Mesenchymal stem cell (in vitro differentiated cells and primary cell): ENCODE measurements around the gene GALNT18.

Source experiments
- DNase-seq: peaks from one replicate; pipeline ENCODE4 v3.0.0-alpha.2; 2013
- H2AFZ ChIP-seq: one replicate; pipeline ENCODE4 v1.6.1; 2013; ENCODE audit warnings: low read depth, mild to moderate bottlenecking, control low read depth, inconsistent platforms, low read length, moderate library complexity
- H2AK5ac ChIP-seq: 2 replicates; pipeline ENCODE4 v1.6.1; 2013; ENCODE audit warnings: low read length, moderate library complexity, mild to moderate bottlenecking, inconsistent platforms; ENCODE audit not compliant: severe bottlenecking
- H2BK120ac ChIP-seq: one replicate; pipeline ENCODE4 v1.6.1; 2013; ENCODE audit warnings: low read depth, mild to moderate bottlenecking, inconsistent platforms, low read length, moderate library complexity
- H2BK12ac ChIP-seq, 2 experiments: one replicate each; pipeline ENCODE4 v1.6.1; 2013; ENCODE audit warnings: inconsistent platforms in 2 of 2, low read length in 2 of 2, mild to moderate bottlenecking in 2 of 2, moderate library complexity in 2 of 2, control low read depth in 1 of 2
- H2BK15ac ChIP-seq: one replicate; pipeline ENCODE4 v1.6.1; 2013; ENCODE audit warnings: mild to moderate bottlenecking, low read depth, inconsistent platforms; ENCODE audit not compliant: poor library complexity, severe bottlenecking
- H2BK5ac ChIP-seq: 2 replicates; pipeline ENCODE4 v1.6.1; 2013; ENCODE audit warnings: low read depth, mild to moderate bottlenecking, low read length, control low read depth, inconsistent platforms; ENCODE audit not compliant: poor library complexity, severe bottlenecking
- H3K14ac ChIP-seq, 2 experiments: one replicate each; pipeline ENCODE4 v1.6.1; 2013; ENCODE audit warnings: inconsistent platforms in 2 of 2, low read length in 2 of 2, control low read depth in 1 of 2, mild to moderate bottlenecking in 1 of 2, moderate library complexity in 1 of 2
- H3K18ac ChIP-seq, 2 experiments: one replicate each; pipeline ENCODE4 v1.6.1; 2013; ENCODE audit warnings: inconsistent platforms in 2 of 2, low read length in 2 of 2, control low read depth in 1 of 2, low read depth in 1 of 2, mild to moderate bottlenecking in 1 of 2
- H3K23ac ChIP-seq, 2 experiments: one replicate each; pipeline ENCODE4 v1.6.1; 2013; ENCODE audit warnings: inconsistent platforms in 2 of 2, low read length in 2 of 2, mild to moderate bottlenecking in 2 of 2, moderate library complexity in 2 of 2, control low read depth in 1 of 2
- H3K27ac ChIP-seq: 2 replicates; pipeline ENCODE4 v1.5.1; 2013; ENCODE audit warnings: mild to moderate bottlenecking, moderate library complexity, low read length, control low read depth, inconsistent platforms; ENCODE audit not compliant: poor library complexity, severe bottlenecking
- H3K27me3 ChIP-seq, 2 experiments: 2 replicates each; pipeline versions ENCODE4 v1.6.1 to v1.7.0; 2013; ENCODE audit warnings: low read length in 2 of 2, mild to moderate bottlenecking in 2 of 2, moderate library complexity in 2 of 2, control low read depth in 1 of 2, inconsistent platforms in 1 of 2; ENCODE audit not compliant: control insufficient read depth in 1 of 2, insufficient read depth in 1 of 2
- H3K36me3 ChIP-seq, 2 experiments: 2 replicates each; pipeline versions ENCODE4 v1.6.1 to v1.7.0; 2013; ENCODE audit warnings: low read length in 2 of 2, control low read depth in 1 of 2, inconsistent platforms in 1 of 2, low read depth in 1 of 2, mild to moderate bottlenecking in 1 of 2; ENCODE audit not compliant: insufficient read depth in 2 of 2, control insufficient read depth in 1 of 2
- H3K4ac ChIP-seq, 2 experiments: one replicate each; pipeline ENCODE4 v1.6.1; 2013; ENCODE audit warnings: inconsistent platforms in 2 of 2, low read length in 2 of 2, mild to moderate bottlenecking in 2 of 2, moderate library complexity in 2 of 2, control low read depth in 1 of 2, low read depth in 1 of 2
- H3K4me1 ChIP-seq: 2 replicates; pipeline ENCODE4 v1.6.1; 2013; ENCODE audit warnings: low read depth, low read length, control low read depth; ENCODE audit not compliant: control insufficient read depth, insufficient read depth
- H3K4me2 ChIP-seq: 2 replicates; pipeline ENCODE4 v1.6.1; 2013; ENCODE audit warnings: low read length, mild to moderate bottlenecking, inconsistent platforms; ENCODE audit not compliant: poor library complexity, severe bottlenecking
- H3K4me3 ChIP-seq, 2 experiments: 2 replicates each; pipeline versions ENCODE4 v1.5.1 to v1.7.0; 2013; ENCODE audit warnings: low read length in 2 of 2, mild to moderate bottlenecking in 2 of 2, control low read depth in 1 of 2, low read depth in 1 of 2; ENCODE audit not compliant: insufficient read depth in 1 of 2
- H3K79me1 ChIP-seq: replicated peaks from 2 replicates; pipeline ENCODE4 v1.6.1; 2013; ENCODE audit warnings: mild to moderate bottlenecking, control low read depth, low read length, inconsistent platforms; ENCODE audit not compliant: poor library complexity, severe bottlenecking
- H3K9ac ChIP-seq: 2 replicates; pipeline ENCODE4 v1.7.0; 2013; ENCODE audit warnings: mild to moderate bottlenecking, low read length, moderate library complexity
- H3K9me3 ChIP-seq: 2 replicates; pipeline ENCODE4 v1.7.0; 2013; ENCODE audit warnings: mild to moderate bottlenecking, low read length; ENCODE audit not compliant: control insufficient read depth
- H4K8ac ChIP-seq: one replicate; pipeline ENCODE4 v1.6.1; 2013; ENCODE audit warnings: inconsistent platforms, mild to moderate bottlenecking, low read length, moderate library complexity
- H4K91ac ChIP-seq: one replicate; pipeline ENCODE4 v1.6.1; 2013; ENCODE audit warnings: mild to moderate bottlenecking, low read length, inconsistent platforms
- WGBS: methylation state at CpG from one replicate; pipeline ENCODE4 v1.1.7; 2013; ENCODE audit warnings: mixed read lengths; 5-methylcytosine and 5-hydroxymethylcytosine counted together

The GALNT18 gene

GRCh38 chr11:11293798-11294550 lies 327.8 kb downstream of the GALNT18 start:
- Histone ChIP-seq H3K23ac (no peak overlapping the region), H3K4ac (no peak overlapping the region), H2BK5ac (no peak overlapping the region), H3K79me1 (no peaks in the 10 kb centered on the region), H3K27ac (no peak overlapping the region), H3K9me3 (no peaks in the 10 kb centered on the region), H2BK15ac (no peak overlapping the region), H2BK120ac (no peak overlapping the region), H3K18ac (no peak overlapping the region), H2AK5ac (no peak overlapping the region), H2BK12ac (no peak overlapping the region), H4K8ac (no peak overlapping the region), H3K4me3 (no peak overlapping the region), H3K27me3 (peaks cover 42 to 64% of the 10 kb centered on the region in 2 experiments), H3K36me3 (no peaks in the 10 kb centered on the region), H3K4me1 (no peaks in the 10 kb centered on the region), H3K9ac (no peak overlapping the region), H4K91ac (no peak overlapping the region), H3K14ac (no peak overlapping the region), H2AFZ (no peak overlapping the region), H3K4me2 (no peak overlapping the region)
- DNase-seq, result peak; percentile 38
- 40% methylated on average over 5 of the region's 5 CpGs for WGBS

GRCh38 chr11:11292839-11293238 lies 329.0 kb downstream of the GALNT18 start:
- Histone ChIP-seq H3K23ac (no peak overlapping the region), H3K27ac (no peak overlapping the region), H2BK12ac (no peak overlapping the region), H3K4me3 (no peak overlapping the region), H3K36me3 (no peaks in the 10 kb centered on the region), H3K79me1 (no peaks in the 10 kb centered on the region), H2BK120ac (no peak overlapping the region), H3K4ac (no peak overlapping the region), H3K4me1 (no peaks in the 10 kb centered on the region), H3K9ac (no peak overlapping the region), H3K4me2 (no peak overlapping the region), H3K14ac (no peak overlapping the region), H2AFZ (no peak overlapping the region), H2BK15ac (no peak overlapping the region), H2AK5ac (no peak overlapping the region), H3K18ac (no peak overlapping the region), H3K27me3 (peaks cover 45 to 62% of the 10 kb centered on the region in 2 experiments), H2BK5ac (no peak overlapping the region), H3K9me3 (no peaks in the 10 kb centered on the region), H4K91ac (no peak overlapping the region), H4K8ac (no peak overlapping the region)
- WGBS, result 87% methylated on average over 12 of the region's 12 CpGs
- DNase-seq, result no peak

GRCh38 chr11:11291041-11292015 lies 330.5 kb downstream of the GALNT18 start:
- no peak overlapping the region for H3K4me2 ChIP-seq
- H3K27me3 ChIP-seq, result peaks cover 45 to 65% of the 10 kb centered on the region in 2 experiments
- H2AFZ ChIP-seq, result no peak overlapping the region
- WGBS, result 46% methylated on average over 4 of the region's 5 CpGs
- no peak overlapping the region for H2AK5ac ChIP-seq
- H3K9me3 ChIP-seq, result no peaks in the 10 kb centered on the region
- H2BK12ac ChIP-seq, result no peak overlapping the region
- no peak overlapping the region for H2BK120ac ChIP-seq
- H3K23ac ChIP-seq, result no peak overlapping the region
- no peak overlapping the region for H3K27ac ChIP-seq
- no peak overlapping the region for H2BK5ac ChIP-seq
- no peak overlapping the region for H3K4ac ChIP-seq
- no peaks in the 10 kb centered on the region for H3K4me1 ChIP-seq
- H3K18ac ChIP-seq, result peak overlapping the region in 1 of 2 experiments; percentile 61
- H4K8ac ChIP-seq, result no peak overlapping the region
- H4K91ac ChIP-seq, result no peak overlapping the region
- H3K4me3 ChIP-seq, result no peak overlapping the region
- H3K14ac ChIP-seq, result no peak overlapping the region
- H3K36me3 ChIP-seq, result no peaks in the 10 kb centered on the region
- H2BK15ac ChIP-seq, result no peak overlapping the region
- no peak overlapping the region for H3K9ac ChIP-seq
- peak; percentile 25 for DNase-seq
- no peaks in the 10 kb centered on the region for H3K79me1 ChIP-seq

- H3K79me1 ChIP-seq, result no peaks in the 10 kb centered on the region
- no peak overlapping the region for H2BK12ac ChIP-seq
- peaks cover 39 to 63% of the 10 kb centered on the region in 2 experiments for H3K27me3 ChIP-seq
- no peak overlapping the region for H2BK5ac ChIP-seq
- no peak overlapping the region for H4K91ac ChIP-seq
- WGBS, result 69% methylated on average over 4 of the region's 4 CpGs
- no peaks in the 10 kb centered on the region for H3K36me3 ChIP-seq
- no peak overlapping the region for H4K8ac ChIP-seq
- no peak overlapping the region for H3K14ac ChIP-seq
- peak overlapping the region in 1 of 2 experiments; percentile 61 for H3K18ac ChIP-seq
- H3K4me2 ChIP-seq, result no peak overlapping the region
- H2AFZ ChIP-seq, result no peak overlapping the region
- H3K9ac ChIP-seq, result no peak overlapping the region
- no peaks in the 10 kb centered on the region for H3K4me1 ChIP-seq
- no peak overlapping the region for H3K23ac ChIP-seq
- H3K4ac ChIP-seq, result no peak overlapping the region
- H2AK5ac ChIP-seq, result no peak overlapping the region
- H2BK120ac ChIP-seq, result no peak overlapping the region
- DNase-seq, result no peak
- no peak overlapping the region for H3K4me3 ChIP-seq
- H3K9me3 ChIP-seq, result no peaks in the 10 kb centered on the region
- H3K27ac ChIP-seq, result no peak overlapping the region
- H2BK15ac ChIP-seq, result no peak overlapping the region
Observed at GRCh38 chr11:11290354-11290753, 331.5 kb downstream of the GALNT18 start.
